ENCODE data around the gene AGXT2.

AGXT2 gene

DNA sequence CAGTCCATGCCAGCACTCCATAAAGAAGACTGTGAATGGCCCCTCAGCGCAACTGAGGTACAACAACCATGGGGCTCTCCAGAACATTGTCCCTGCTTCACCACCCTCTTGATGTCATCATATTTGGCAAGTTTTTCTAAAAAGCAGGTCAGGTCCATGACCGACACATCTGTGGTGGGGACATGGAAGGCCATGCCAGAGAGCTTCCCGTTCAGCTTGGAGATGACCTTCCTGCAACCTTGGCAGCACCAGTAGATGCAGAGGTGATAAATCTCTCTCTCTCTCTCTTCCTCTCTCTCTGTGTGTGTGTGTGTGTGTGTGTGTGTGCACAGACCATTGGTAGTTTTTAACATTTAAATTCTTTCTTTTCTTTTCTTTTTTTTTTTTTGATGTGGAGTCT is 35.4 kb upstream of the AGXT2 start:
- Histone ChIP-seq H3K4me1 (no peaks in the 10 kb centered on the region), H3K27ac (no peak overlapping the region), H3K4me3 (no peak overlapping the region), H3K27me3 (no peaks in the 10 kb centered on the region), H3K36me3 (no peaks in the 10 kb centered on the region), H3K9ac (no peak overlapping the region), H4K20me1 (no peaks in the 10 kb centered on the region), H3K9me3 (replicated peaks in 1 of 11) (peaks cover 0 to 4% (median 0%) of the 10 kb centered on the region in 11 experiments; a peak in 1 of 22 replicates), H3K4me2 (no peak overlapping the region)
- TF ChIP-seq Cebpa-rat (IDR thresholded peaks at IDR 0.05), result no peak

DNA sequence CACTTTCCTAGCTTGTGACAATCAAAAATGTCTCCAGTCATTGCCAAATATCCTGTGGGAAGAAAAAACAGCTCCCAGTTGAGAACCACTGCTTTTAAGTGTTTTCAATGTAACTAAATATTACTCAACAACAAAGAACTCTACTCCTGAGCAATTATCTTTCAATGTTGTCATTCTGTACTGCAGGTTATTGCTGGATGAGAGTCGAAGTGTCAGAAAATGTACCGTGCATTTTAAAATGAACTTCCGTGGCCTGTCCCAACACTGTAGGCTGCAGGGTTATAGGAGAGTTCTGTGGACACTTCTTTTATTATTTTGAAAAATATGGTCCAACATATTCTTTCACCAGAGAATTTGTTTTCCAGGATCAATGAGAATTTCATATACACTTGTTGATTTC is 34.8 kb upstream of the AGXT2 start:
- H3K9ac ChIP-seq, result no peak overlapping the region
- H3K27me3 ChIP-seq, result no peaks in the 10 kb centered on the region
- no peak overlapping the region for H3K27ac ChIP-seq
- H3K9me3 ChIP-seq (replicated peaks in 1 of 11), result peaks cover 0 to 4% (median 0%) of the 10 kb centered on the region in 11 experiments; a peak in 1 of 22 replicates
- TF ChIP-seq Cebpa-rat (IDR thresholded peaks at IDR 0.05), result no peak
- no peaks in the 10 kb centered on the region for H3K36me3 ChIP-seq
- H3K4me1 ChIP-seq, result no peaks in the 10 kb centered on the region
- no peaks in the 10 kb centered on the region for H4K20me1 ChIP-seq
- H3K4me2 ChIP-seq, result no peak overlapping the region
- no peak overlapping the region for H3K4me3 ChIP-seq

GRCh38 chr5:35081134-35081533 is 33.4 kb upstream of the AGXT2 start:
- no peak overlapping the region for H3K4me2 ChIP-seq
- H3K4me1 ChIP-seq, result no peaks in the 10 kb centered on the region
- no peak for TF ChIP-seq Cebpa-rat (IDR thresholded peaks at IDR 0.05)
- H3K27me3 ChIP-seq, result no peaks in the 10 kb centered on the region
- no peak overlapping the region for H3K9ac ChIP-seq
- H4K20me1 ChIP-seq, result no peaks in the 10 kb centered on the region
- H3K4me3 ChIP-seq, result no peak overlapping the region
- peaks cover 0 to 4% (median 0%) of the 10 kb centered on the region in 11 experiments; a peak in 1 of 22 replicates for H3K9me3 ChIP-seq (replicated peaks in 1 of 11)
- H3K27ac ChIP-seq, result no peak overlapping the region
- H3K36me3 ChIP-seq, result no peaks in the 10 kb centered on the region

DNA sequence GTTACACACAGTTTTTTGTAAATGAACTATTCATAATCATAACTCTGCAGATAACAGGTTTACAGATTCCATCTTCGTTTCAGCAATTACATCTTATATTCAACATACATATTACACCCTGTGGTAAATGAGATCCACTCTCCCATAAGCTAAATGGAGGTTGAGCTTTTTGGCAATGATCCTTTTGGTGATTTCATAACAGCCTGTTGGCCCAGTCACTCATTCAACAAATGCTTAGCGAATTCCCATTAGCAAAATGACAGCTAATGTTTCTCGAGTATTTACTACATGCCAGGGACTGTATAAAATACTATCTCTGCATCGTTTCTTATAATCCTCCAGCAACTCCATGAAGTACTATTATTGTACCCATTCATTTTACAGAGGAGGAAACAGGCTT is 25.4 kb upstream of the AGXT2 start:
- no peaks in the 10 kb centered on the region for H4K20me1 ChIP-seq
- H3K4me3 ChIP-seq, result no peak overlapping the region
- no peaks in the 10 kb centered on the region for H3K4me1 ChIP-seq
- no peak for TF ChIP-seq Cebpa-rat (IDR thresholded peaks at IDR 0.05)
- H3K27me3 ChIP-seq, result no peaks in the 10 kb centered on the region
- no peak overlapping the region for H3K4me2 ChIP-seq
- no peak overlapping the region for H3K27ac ChIP-seq
- H3K36me3 ChIP-seq, result no peaks in the 10 kb centered on the region
- no peak overlapping the region for H3K9ac ChIP-seq
- peaks cover 0 to 13% (median 10%) of the 10 kb centered on the region in 11 experiments; a peak in 16 of 22 replicates for H3K9me3 ChIP-seq (replicated peaks in 1 of 11)

- H3K9me3 ChIP-seq (replicated peaks in 1 of 11), result peaks cover 0 to 12% (median 9%) of the 10 kb centered on the region in 11 experiments; a peak in 16 of 22 replicates
- H4K20me1 ChIP-seq, result no peaks in the 10 kb centered on the region
- no peak overlapping the region for H3K9ac ChIP-seq
- no peak overlapping the region for H3K4me2 ChIP-seq
- peaks cover 0 to 9% (median 0%) of the 10 kb centered on the region in 10 experiments; a peak in 6 of 20 replicates for H3K4me1 ChIP-seq
- no peak overlapping the region for H3K27ac ChIP-seq
- no peak for TF ChIP-seq Cebpa-rat (IDR thresholded peaks at IDR 0.05)
- no peak overlapping the region for H3K4me3 ChIP-seq
- H3K27me3 ChIP-seq, result no peaks in the 10 kb centered on the region
- H3K36me3 ChIP-seq, result no peaks in the 10 kb centered on the region
Measured at GRCh38 chr5:35069188-35069587, 21.4 kb upstream of the AGXT2 start.

DNA sequence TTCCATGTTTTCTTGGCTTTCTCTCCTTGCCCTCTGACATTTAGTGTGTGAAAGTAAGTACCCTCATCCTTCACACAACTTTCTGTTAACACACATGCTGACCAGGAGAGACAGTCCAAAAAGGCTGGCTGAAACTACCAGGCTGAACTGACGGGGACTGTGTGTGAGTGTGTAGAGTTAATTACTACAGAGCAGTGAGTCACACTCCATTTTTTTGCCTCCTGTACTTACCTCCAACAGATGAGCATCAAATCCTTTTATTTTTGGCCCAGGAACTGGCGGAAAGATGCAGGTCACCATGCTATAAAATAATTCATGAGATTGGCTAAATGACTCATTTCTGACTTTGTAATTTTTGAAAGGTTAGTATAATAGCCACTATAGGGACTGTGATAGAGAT is 20.2 kb upstream of the AGXT2 start:
- no peaks in the 10 kb centered on the region for H3K36me3 ChIP-seq

GRCh38 chr5:35066260-35066795 is 18.6 kb upstream of the AGXT2 start:
- Histone ChIP-seq H3K9ac (no peak overlapping the region), H3K27me3 (no peaks in the 10 kb centered on the region), H3K4me1 (peaks cover 0 to 9% (median 0%) of the 10 kb centered on the region in 10 experiments; a peak in 6 of 20 replicates), H4K20me1 (no peaks in the 10 kb centered on the region), H3K36me3 (no peaks in the 10 kb centered on the region), H3K9me3 (replicated peaks in 1 of 11) (no peaks in the 10 kb centered on the region), H3K27ac (no peak overlapping the region), H3K4me3 (no peak overlapping the region), H3K4me2 (peak overlapping the region in 3 of 11 experiments; percentile 1 to 33 (median 33); a peak in 3 of 22 replicates)
- TF ChIP-seq Cebpa-rat (IDR thresholded peaks at IDR 0.05), result no peak

More for the DNA sequence above, 20.2 kb upstream of the AGXT2 start:
- no peaks in the 10 kb centered on the region for H3K27me3 ChIP-seq
- H3K4me1 ChIP-seq, result peaks cover 0 to 9% (median 0%) of the 10 kb centered on the region in 10 experiments; a peak in 6 of 20 replicates
- H3K4me2 ChIP-seq, result no peak overlapping the region
- TF ChIP-seq Cebpa-rat (IDR thresholded peaks at IDR 0.05), result no peak
- no peak overlapping the region for H3K4me3 ChIP-seq
- H3K9me3 ChIP-seq (replicated peaks in 1 of 11), result peaks cover 0 to under 1% (median 0%) of the 10 kb centered on the region in 11 experiments; a peak in 1 of 22 replicates
- H3K9ac ChIP-seq, result no peak overlapping the region
- H3K27ac ChIP-seq, result no peak overlapping the region
- H4K20me1 ChIP-seq, result no peaks in the 10 kb centered on the region

- Histone ChIP-seq H3K27ac (no peak overlapping the region), H3K9me3 (replicated peaks in 1 of 11) (no peaks in the 10 kb centered on the region), H3K4me3 (no peak overlapping the region), H3K36me3 (no peaks in the 10 kb centered on the region), H3K27me3 (no peaks in the 10 kb centered on the region), H4K20me1 (no peaks in the 10 kb centered on the region), H3K4me1 (peaks cover 0 to 9% (median 0%) of the 10 kb centered on the region in 10 experiments; a peak in 6 of 20 replicates), H3K4me2 (no peak overlapping the region), H3K9ac (no peak overlapping the region)
- TF ChIP-seq Cebpa-rat (IDR thresholded peaks at IDR 0.05), result no peak
Measured at GRCh38 chr5:35063414-35063813, 15.7 kb upstream of the AGXT2 start.

DNA sequence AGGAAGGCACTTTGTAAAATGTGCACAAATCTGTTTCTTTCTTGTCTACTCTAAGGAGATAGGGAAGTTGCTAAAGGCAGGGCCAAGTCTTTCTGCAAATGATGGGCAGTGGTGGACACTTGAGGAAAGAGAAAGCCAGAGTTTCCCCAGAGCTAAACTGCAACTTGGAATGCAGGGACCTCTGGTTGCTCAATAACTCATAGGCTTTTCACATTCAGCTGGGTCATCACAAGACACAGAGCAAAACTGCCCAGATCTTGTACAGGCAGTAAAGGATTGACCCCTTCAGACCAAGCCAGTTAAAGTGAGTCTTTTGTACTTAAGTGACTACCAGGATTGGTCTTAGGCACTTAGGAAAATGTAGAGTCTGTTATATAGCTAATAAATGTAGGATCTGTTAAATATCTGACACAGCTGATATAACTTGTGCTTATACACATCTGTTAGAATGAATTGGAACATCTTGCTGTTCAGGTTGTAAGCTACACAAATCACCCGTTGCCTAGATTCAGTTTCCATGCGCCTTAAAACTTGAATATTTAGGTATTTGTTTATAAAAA is 13.5 kb upstream of the AGXT2 start:
- no peak overlapping the region for H3K4me3 ChIP-seq
- no peaks in the 10 kb centered on the region for H3K36me3 ChIP-seq
- no peak overlapping the region for H3K27ac ChIP-seq
- no peak overlapping the region for H3K9ac ChIP-seq
- H3K9me3 ChIP-seq (replicated peaks in 1 of 11), result no peaks in the 10 kb centered on the region
- H3K27me3 ChIP-seq, result no peaks in the 10 kb centered on the region
- no peak overlapping the region for H3K4me2 ChIP-seq
- H3K4me1 ChIP-seq, result peaks cover 0 to 8% (median 0%) of the 10 kb centered on the region in 10 experiments; a peak in 6 of 20 replicates
- no peak for TF ChIP-seq Cebpa-rat (IDR thresholded peaks at IDR 0.05)
- H4K20me1 ChIP-seq, result no peaks in the 10 kb centered on the region

DNA sequence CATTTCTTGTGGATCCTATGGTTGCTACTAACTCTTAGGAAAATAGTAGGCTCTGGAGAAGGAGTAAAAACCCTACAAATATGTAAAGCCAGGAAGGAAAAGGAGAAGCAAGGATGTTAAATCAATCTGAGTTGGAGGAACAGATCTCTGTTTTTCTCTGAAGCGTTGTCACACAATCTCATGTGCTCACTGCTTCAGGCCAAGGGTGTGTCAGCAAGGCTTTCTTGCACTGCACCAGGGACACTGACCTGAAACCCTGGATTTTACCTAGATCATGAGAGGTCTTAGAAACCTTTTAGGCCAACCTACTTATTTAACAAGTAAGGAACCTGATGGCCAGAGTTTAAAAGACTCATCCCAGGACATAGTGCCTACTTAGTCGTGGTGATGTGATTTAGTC is 12.5 kb upstream of the AGXT2 start:
- Histone ChIP-seq H3K4me2 (no peak overlapping the region), H3K27ac (no peak overlapping the region), H3K4me3 (no peak overlapping the region), H3K9ac (no peak overlapping the region), H3K9me3 (replicated peaks in 1 of 11) (no peaks in the 10 kb centered on the region), H3K36me3 (no peaks in the 10 kb centered on the region), H3K27me3 (no peaks in the 10 kb centered on the region), H4K20me1 (no peaks in the 10 kb centered on the region), H3K4me1 (no peaks in the 10 kb centered on the region)
- no peak for TF ChIP-seq Cebpa-rat (IDR thresholded peaks at IDR 0.05)

All from BLaER1 treated with 17β-estradiol and CSF1 and Interleukin-3, amounts not matched to agents 10 nM and 100 nM (cell line).